Neural cell (in vitro differentiated cells): ENCODE results near the gene ATP2B1. TPM values are rescaled to one million over a fixed set of nuclear protein-coding genes. Genes with fewer than 3 reads are reported as not detected.

Experiments
- H2AFZ ChIP-seq: fragments of 200-600, 300-800 bp; sonication (generic), shearing (Covaris generic); 2 replicates; pipeline ENCODE4 v1.6.0; 2014; ENCODE audit warnings: low read depth, mild to moderate bottlenecking, antibody characterized with exemption, low read length, moderate library complexity
- H3F3A ChIP-seq: fragments of 200-600 bp; shearing (Covaris generic); 2 replicates; pipeline ENCODE4 v1.6.1; 2016; ENCODE audit warnings: mild to moderate bottlenecking, moderate library complexity, mixed read lengths, antibody characterized with exemption, low read length; ENCODE audit not compliant: insufficient read depth, poor library complexity, severe bottlenecking
- H3K27ac ChIP-seq: fragments of 200-600, 300-800 bp; sonication (generic), shearing (Covaris generic); 2 replicates; pipeline ENCODE4 v1.5.1; 2014; ENCODE audit warnings: mild to moderate bottlenecking, low read length, moderate library complexity
- H3K27me3 ChIP-seq: fragments of 300-800, 200-600 bp; sonication (generic), shearing (Covaris generic); 2 replicates; pipeline ENCODE4 v1.6.0; 2014; ENCODE audit warnings: mild to moderate bottlenecking, low read depth, low read length, moderate library complexity; ENCODE audit not compliant: insufficient read depth
- H3K36me3 ChIP-seq: fragments of 300-800, 200-600 bp; sonication (generic), shearing (Covaris generic); 2 replicates; pipeline ENCODE4 v1.5.1; 2014; ENCODE audit warnings: mild to moderate bottlenecking, antibody characterized with exemption, low read length, moderate library complexity; ENCODE audit not compliant: insufficient read depth
- H3K4me2 ChIP-seq: fragments of 300-800, 200-600 bp; sonication (generic), shearing (Covaris generic); 2 replicates; pipeline ENCODE4 v1.6.0; 2014; ENCODE audit warnings: mild to moderate bottlenecking, low read length
- H3K4me3 ChIP-seq: fragments of 300-800, 200-600 bp; sonication (generic), shearing (Covaris generic); 2 replicates; pipeline ENCODE4 v1.5.1; 2014; ENCODE audit warnings: mild to moderate bottlenecking, low read length, moderate library complexity
- H3K79me2 ChIP-seq: fragments of 200-600 bp; shearing (Covaris generic); replicated peaks from 2 replicates; pipeline ENCODE4 v1.6.0; 2014; ENCODE audit warnings: mild to moderate bottlenecking, low read length, moderate library complexity; ENCODE audit not compliant: insufficient read depth
- H3K9ac ChIP-seq: fragments of 300-800, 200-600 bp; sonication (generic), shearing (Covaris generic); 2 replicates; pipeline ENCODE4 v1.6.1; 2016; ENCODE audit warnings: mild to moderate bottlenecking, low read length, mixed read lengths
- H3K9me2 ChIP-seq: fragments of 200-600 bp; shearing (Covaris generic); 2 replicates; pipeline ENCODE4 v1.6.1; 2016; ENCODE audit warnings: mild to moderate bottlenecking, low read length, mixed read lengths; ENCODE audit not compliant: insufficient read depth
- H3K9me3 ChIP-seq: fragments of 200-600, 300-800 bp; sonication (generic), shearing (Covaris generic); 2 replicates; pipeline ENCODE4 v1.6.1; 2016; ENCODE audit warnings: mild to moderate bottlenecking, mixed run types, low read length, moderate library complexity, mixed read lengths
- H4K20me1 ChIP-seq: fragments of 200-600 bp; shearing (Covaris generic); 2 replicates; pipeline ENCODE4 v1.6.1; 2016; ENCODE audit warnings: mild to moderate bottlenecking, mixed run types; ENCODE audit not compliant: insufficient read depth
- EP300 ChIP-seq: fragments of 450-650 bp; conservative IDR thresholded peaks from 2 replicates; pipeline ENCODE4 v1.6.1; 2014; ENCODE audit warnings: antibody characterized with exemption, mild to moderate bottlenecking, moderate library complexity; ENCODE audit not compliant: poor library complexity, severe bottlenecking
- EZH2 ChIP-seq: fragments of 200-600, 300-800 bp; shearing (Covaris generic), sonication (generic); IDR thresholded peaks from 2 replicates; pipeline ENCODE4 v1.6.1; 2014; ENCODE audit warnings: antibody characterized with exemption, low read length, borderline replicate concordance, mild to moderate bottlenecking; ENCODE audit not compliant: insufficient read depth, poor library complexity, severe bottlenecking
- MXI1 ChIP-seq: fragments of 450-650 bp; conservative IDR thresholded peaks from 2 replicates; pipeline ENCODE4 v1.6.1; 2014; ENCODE audit warnings: antibody characterized with exemption, mild to moderate bottlenecking; ENCODE audit not compliant: poor library complexity, severe bottlenecking
- POLR2AphosphoS5 ChIP-seq: IDR thresholded peaks from 2 replicates; pipeline ENCODE4 v1.6.1; 2012
- RAD21 ChIP-seq: fragments of 450-650 bp; conservative IDR thresholded peaks from 2 replicates; pipeline ENCODE4 v1.6.1; 2014; ENCODE audit warnings: antibody characterized with exemption, mild to moderate bottlenecking, moderate library complexity
- SMC3 ChIP-seq: fragments of 450-650 bp; conservative IDR thresholded peaks from 2 replicates; pipeline ENCODE4 v1.6.1; 2014; ENCODE audit warnings: antibody characterized with exemption, mild to moderate bottlenecking, moderate library complexity; ENCODE audit not compliant: poor library complexity
- TAF1 ChIP-seq: IDR thresholded peaks from 2 replicates; pipeline ENCODE4 v1.6.1; 2012; ENCODE audit warnings: low read depth
- polyA plus RNA-seq: library from polyadenylated mRNA; depleted of rRNA; stranded (reverse); fragments of >200 nt; gene quantifications from 2 replicates; pipeline ENCODE4 v1.2.3, GENCODE V29; 2014
- TF ChIP-seq, protein P1 (sequence below): IDR thresholded peaks from 2 replicates; pipeline ENCODE4 v1.6.1; 2012; ENCODE audit warnings: borderline replicate concordance
- TF ChIP-seq, protein P2 (sequence below): fragments of 450-650 bp; IDR thresholded peaks from 2 replicates; pipeline ENCODE4 v1.5.1; 2014; ENCODE audit warnings: antibody characterized with exemption, mild to moderate bottlenecking, moderate library complexity; ENCODE audit not compliant: poor library complexity, severe bottlenecking

Gene ATP2B1
- polyA plus RNA-seq, 1 donor from 2014 or later = 139 TPM

DNA sequence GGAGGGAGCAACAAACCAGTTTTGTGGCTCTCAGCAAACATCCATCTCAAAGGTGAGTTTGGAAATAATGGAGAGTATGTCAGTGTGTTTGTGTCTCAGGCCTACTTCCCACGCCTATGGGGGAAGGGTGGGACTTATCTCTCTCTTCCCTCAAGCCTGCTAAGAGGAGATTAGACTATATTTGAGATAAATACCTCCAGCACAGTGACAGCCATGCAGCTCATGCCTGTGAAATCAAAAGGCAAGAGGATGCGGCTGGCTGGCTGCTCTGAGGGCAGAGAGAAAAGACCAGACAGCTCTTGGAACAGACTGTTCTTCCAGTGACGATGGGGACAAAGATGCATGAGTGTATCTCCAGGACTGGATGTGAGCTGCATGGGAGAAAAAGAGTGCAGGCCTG, 168.1 kb downstream of the ATP2B1 start:
- Histone ChIP-seq H3K36me3 (no peaks in the 10 kb centered on the region), H3K9me2 (no peaks in the 10 kb centered on the region), H4K20me1 (no peaks in the 10 kb centered on the region), H3K4me3 (no peak overlapping the region), H3K9me3 (no peaks in the 10 kb centered on the region), H3K79me2 (no peaks in the 10 kb centered on the region), H3K27me3 (no peaks in the 10 kb centered on the region), H3K9ac (no peak overlapping the region), H3K4me2 (no peak overlapping the region), H2AFZ (no peak overlapping the region), H3K27ac (no peak overlapping the region), H3F3A (no peaks in the 10 kb centered on the region)
- TF ChIP-seq RAD21 (no peak), POLR2AphosphoS5 (no peak), TAF1 (no peak), EP300 (no peak), EZH2 (no peak), SMC3 (no peak), MXI1 (no peak)
- TF ChIP-seq, protein P1, sequence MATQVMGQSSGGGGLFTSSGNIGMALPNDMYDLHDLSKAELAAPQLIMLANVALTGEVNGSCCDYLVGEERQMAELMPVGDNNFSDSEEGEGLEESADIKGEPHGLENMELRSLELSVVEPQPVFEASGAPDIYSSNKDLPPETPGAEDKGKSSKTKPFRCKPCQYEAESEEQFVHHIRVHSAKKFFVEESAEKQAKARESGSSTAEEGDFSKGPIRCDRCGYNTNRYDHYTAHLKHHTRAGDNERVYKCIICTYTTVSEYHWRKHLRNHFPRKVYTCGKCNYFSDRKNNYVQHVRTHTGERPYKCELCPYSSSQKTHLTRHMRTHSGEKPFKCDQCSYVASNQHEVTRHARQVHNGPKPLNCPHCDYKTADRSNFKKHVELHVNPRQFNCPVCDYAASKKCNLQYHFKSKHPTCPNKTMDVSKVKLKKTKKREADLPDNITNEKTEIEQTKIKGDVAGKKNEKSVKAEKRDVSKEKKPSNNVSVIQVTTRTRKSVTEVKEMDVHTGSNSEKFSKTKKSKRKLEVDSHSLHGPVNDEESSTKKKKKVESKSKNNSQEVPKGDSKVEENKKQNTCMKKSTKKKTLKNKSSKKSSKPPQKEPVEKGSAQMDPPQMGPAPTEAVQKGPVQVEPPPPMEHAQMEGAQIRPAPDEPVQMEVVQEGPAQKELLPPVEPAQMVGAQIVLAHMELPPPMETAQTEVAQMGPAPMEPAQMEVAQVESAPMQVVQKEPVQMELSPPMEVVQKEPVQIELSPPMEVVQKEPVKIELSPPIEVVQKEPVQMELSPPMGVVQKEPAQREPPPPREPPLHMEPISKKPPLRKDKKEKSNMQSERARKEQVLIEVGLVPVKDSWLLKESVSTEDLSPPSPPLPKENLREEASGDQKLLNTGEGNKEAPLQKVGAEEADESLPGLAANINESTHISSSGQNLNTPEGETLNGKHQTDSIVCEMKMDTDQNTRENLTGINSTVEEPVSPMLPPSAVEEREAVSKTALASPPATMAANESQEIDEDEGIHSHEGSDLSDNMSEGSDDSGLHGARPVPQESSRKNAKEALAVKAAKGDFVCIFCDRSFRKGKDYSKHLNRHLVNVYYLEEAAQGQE = no peak
- TF ChIP-seq, protein P2, sequence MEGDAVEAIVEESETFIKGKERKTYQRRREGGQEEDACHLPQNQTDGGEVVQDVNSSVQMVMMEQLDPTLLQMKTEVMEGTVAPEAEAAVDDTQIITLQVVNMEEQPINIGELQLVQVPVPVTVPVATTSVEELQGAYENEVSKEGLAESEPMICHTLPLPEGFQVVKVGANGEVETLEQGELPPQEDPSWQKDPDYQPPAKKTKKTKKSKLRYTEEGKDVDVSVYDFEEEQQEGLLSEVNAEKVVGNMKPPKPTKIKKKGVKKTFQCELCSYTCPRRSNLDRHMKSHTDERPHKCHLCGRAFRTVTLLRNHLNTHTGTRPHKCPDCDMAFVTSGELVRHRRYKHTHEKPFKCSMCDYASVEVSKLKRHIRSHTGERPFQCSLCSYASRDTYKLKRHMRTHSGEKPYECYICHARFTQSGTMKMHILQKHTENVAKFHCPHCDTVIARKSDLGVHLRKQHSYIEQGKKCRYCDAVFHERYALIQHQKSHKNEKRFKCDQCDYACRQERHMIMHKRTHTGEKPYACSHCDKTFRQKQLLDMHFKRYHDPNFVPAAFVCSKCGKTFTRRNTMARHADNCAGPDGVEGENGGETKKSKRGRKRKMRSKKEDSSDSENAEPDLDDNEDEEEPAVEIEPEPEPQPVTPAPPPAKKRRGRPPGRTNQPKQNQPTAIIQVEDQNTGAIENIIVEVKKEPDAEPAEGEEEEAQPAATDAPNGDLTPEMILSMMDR = no peak

GRCh38 chr12:89539426-89540223, 169.0 kb downstream of the ATP2B1 start:
- no peak overlapping the region for H3K4me3 ChIP-seq
- no peak overlapping the region for H3K27ac ChIP-seq
- H3K9me2 ChIP-seq = no peaks in the 10 kb centered on the region
- no peaks in the 10 kb centered on the region for H3K27me3 ChIP-seq
- H2AFZ ChIP-seq = no peak overlapping the region
- TF ChIP-seq MXI1 (no peak), RAD21 (no peak)
- H3K79me2 ChIP-seq = no peaks in the 10 kb centered on the region
- no peaks in the 10 kb centered on the region for H4K20me1 ChIP-seq
- H3K9ac ChIP-seq = no peak overlapping the region
- H3K4me2 ChIP-seq = no peak overlapping the region
- no peaks in the 10 kb centered on the region for H3F3A ChIP-seq
- H3K36me3 ChIP-seq = no peaks in the 10 kb centered on the region
- no peaks in the 10 kb centered on the region for H3K9me3 ChIP-seq
